HG02938 (cell line): ENCODE results near the gene LYPLAL1.
A peak's percentile ranks its signal among the peaks of the same experiment; 100 is the strongest.
"Not testable (repeated sequence)": the region's sequence is repeated elsewhere in the genome, so short reads cannot be mapped to it uniquely, and the experiment has no call there.

Experiments
- ATAC-seq: cut with Tn5 transposase; IDR thresholded peaks from one replicate; pipeline ENCODE4 v1.9.1; 2021; ENCODE audit warnings: mild to moderate bottlenecking, moderate library complexity; ENCODE audit not compliant: unreplicated experiment

The LYPLAL1 gene

DNA sequence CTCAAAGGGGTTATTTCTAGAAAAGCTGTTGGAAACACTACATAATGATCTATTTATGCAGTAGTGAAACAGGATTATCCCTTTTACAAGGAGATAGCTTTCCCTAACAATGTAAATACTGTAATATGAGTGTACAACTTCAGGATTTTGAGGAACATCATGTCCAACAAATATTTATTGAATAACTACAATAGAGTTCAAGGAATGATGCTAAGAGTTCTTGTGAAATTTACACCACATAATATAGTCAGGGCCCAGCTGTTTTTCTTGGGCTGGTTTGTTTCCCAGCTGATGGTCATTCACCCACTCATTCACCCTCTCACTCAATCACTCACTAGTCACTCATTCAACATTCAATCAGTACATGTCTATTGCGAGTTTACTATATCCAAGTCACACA, 12.3 kb upstream of the LYPLAL1 start:
- no peak for ATAC-seq

DNA sequence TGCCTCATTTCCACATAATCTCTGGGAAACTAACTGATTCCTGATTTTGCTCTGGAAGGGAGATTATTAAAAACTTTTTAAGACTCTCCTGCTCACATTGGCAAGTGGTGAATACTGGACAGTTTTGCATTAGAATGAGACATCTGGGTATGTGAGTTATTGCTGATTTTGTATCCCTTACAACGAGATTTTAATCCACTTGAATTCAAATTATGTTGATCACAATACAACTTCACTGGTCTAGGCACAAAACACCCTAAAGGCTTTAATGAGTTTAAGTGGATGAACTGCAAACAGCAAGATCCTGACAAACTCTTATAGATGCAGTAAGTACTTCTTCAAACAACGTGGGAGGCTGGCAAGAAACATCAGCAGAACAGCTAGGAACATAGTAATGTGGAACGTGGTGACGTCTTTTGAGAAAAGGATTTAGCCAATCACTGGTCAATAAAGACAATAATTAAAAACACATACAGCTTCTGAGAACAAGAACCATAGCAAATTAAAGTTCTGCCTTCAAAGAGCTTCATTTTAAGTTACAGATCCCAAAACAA, 10.2 kb upstream of the LYPLAL1 start:
- ATAC-seq = no peak

DNA sequence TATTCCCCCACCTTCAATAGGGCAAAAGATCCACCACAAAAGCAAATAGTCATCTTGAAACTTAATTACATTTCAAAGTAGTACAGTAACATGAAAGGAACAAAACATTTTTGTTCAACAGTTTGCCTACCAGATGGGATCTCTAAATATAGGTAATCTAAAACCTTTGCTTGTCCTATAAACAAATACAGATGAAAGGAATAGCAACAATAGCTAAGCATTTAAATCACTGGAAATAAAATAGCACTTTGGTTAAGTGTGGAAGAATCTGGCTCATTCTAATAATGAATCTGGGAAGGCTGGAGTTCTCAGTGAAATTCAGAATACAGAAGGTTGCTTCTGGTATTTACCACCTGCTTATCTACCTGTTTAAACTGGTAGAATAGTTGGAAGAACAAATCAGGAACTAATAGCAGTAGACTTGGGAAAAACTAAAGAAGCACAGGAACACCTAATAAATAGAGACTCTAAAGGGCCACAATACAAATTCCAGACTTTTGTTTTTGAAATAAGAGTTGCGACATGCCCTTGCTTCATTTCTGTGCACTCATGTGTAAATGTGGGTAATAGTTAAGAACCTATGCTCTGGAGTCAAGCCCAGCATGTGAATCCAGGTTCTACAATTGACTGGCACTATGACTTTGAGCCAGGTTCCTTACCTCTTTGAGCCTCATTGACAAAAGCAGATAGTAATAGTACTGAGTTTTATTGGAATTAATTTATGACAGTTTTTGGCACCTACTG, 2.3 kb upstream of the LYPLAL1 start:
- ATAC-seq = no peak

DNA sequence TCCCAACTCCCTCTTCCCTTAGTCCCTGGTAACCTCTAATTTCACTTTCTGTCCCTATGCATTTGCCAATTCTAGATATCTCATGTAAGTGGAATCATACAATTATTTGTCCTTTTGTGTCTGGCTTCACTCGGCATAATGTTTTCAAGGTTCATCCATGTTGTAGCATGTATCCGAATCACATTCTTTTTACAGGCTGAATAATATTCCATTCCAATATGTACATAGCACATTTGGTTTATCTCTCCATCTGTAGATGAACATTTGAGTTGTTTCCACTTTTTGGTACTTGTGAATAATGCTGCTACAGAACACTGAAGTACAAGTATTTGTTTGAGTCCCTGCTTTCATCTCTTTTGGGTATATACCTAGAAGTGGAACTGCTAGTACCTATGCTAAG, 857 bp upstream of the LYPLAL1 start:
- no peak for ATAC-seq

DNA sequence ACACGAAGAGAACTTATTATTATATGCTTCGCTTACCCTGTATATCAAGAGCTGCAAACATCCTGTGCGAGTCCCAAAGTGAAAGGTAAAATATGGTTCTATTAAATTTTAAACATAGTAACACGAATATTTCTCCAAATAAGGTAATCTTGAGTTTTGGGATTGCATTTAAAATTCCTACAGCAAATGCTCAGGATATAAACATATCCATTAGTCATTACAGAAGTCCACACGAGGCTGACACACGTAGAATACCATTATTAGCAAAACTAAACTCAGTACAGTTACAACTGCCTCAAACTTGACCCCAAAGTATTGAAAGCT, 282 bp upstream of the LYPLAL1 start:
- peak; percentile 57 for ATAC-seq

DNA sequence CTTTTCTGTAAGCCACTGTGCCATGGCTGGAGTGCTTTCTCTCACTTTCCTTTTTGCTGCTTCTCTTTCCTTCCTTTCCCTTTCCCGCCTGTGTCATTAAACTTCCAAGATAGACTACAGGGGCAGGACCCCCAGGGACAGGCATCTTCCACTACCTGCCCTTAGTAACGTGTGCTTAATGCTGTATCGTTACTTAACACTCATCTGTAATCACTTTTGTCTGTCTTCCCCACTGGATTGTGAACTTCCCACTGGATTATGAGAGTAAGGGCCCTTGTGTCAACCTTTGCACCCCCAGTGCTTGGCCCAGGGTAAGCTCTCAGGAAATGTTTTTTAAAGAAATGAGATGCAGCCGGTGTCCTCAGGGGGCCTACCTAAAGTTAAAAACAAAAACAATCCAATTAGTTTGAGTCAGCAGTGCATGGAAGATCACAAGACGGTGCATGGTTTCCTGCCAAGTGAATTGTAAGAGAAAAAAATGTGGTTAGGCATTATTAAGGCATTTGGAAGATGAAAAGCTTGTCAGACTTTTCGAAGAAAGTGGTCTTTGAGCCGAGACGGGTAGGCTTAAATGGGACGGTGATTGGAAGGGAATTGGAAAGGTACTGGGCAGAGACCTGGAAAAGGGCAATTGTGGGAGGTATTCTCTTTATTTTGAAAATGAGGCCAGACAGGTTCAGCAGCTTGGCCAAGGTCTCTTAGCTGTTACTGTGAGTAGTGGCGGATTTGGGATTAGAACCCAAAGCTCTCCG, 958 bp downstream of the LYPLAL1 start:
- peak; percentile 40 for ATAC-seq

DNA sequence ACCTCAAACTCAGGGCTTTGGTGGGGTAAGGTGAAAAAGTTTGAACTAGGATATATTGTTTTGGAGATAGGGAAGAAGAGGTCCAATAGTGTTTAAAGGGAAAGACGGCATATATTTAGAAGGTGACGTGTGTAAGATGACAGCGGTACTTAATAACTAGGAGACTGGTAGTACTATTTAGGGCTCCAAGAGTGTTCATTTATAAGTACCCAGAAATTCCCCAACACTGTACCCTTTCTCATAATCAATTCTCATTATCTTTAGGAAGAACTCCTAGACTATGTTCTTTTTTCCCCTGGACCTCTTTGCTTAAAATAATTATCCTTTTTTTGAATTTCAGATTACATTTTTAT, 1.5 kb downstream of the LYPLAL1 start:
- ATAC-seq = no peak

DNA sequence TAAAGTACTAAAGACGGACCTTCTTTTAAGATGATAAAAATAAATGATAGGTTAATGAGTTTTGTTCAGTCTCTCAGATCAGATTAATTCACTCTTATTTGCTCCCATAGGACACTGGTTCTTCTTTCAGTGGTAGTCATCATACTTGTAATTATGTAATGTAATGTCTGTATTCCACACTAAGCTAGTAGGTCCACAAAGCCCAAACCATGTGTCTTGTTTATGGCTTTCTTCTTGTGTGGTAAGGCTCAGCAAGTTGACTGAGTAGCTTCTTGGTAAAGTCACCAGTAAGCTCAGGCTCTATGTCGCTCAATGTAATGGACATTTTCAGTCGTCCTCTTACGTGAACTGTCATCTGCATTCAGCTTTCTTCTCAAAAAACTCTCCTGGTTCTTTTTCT, 2.5 kb downstream of the LYPLAL1 start:
- ATAC-seq = no peak

DNA sequence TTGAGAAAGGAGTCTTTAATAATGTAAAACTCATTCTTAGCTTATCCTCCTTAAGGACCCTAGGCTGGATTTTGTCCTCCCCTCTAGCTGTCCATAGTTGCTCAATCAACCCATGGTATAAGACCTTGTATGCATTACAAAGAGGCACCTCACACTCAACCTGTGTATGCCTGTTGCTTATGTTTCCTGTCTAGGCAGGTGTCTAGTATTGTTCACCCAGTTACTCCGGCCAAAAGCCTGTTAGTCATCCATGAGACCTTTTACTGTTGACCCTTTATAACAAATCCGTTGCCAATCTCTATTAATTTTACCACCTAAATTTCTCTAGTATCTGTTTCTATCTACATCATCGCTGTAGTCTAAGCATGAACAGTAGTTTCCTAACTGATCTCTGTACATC, 3.7 kb downstream of the LYPLAL1 start:
- ATAC-seq = peak; percentile 34

DNA sequence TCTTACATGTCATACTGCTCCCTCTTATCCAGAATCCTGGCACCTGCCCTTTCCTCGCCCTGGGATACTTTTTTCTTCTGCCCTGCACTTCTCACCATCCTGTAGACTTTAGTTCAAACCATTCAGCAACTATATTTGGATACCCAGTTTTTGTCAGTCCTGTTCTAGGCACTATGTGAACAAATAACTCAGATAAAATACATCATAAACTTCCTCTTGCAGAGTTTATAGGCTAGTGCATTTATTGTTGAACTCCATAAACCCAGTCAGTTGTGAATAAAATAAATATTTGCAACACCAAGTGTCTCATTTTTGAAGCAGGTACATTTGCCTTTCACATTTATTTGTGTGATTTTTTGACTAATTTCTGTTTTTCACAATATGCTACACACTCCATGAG, 4.3 kb downstream of the LYPLAL1 start:
- no peak for ATAC-seq

DNA sequence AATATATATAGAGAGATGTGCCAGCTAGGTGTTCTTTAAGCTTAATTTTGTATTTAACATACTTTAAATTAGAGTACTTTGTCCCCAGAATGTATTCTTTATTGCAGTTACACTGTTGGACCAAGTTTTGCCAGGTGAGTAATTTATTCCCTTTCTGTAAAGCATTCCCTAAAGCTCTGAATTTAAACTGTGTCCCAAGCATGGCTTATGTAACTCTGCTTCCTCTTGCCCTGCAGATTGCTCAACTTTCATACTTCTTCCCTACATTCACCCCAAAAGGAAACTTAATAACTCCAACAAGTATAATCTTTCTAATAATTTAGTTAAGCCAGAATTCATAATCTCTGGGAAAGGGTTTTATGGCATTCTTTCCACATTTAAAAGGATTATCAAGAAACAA, 5.6 kb downstream of the LYPLAL1 start:
- no peak for ATAC-seq

DNA sequence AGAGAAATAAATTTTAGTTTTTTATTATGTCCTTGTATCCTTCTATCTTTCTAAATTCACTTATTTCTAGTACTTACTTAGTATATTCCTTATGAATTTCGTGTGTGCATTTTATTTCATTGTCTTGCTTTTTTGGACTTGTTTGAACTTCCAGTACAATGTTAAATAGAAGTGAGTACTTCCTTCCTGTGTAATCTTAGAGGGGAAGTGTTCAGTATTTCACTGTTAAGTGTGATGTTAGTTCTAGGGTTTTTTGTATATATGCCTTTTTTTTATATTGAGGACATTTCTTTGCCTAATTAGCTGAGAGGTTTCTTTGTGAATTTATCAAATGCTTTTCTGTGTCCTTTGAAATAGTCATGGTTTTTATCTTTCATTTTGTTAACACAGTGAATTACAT, 10.7 kb downstream of the LYPLAL1 start:
- ATAC-seq = no peak

DNA sequence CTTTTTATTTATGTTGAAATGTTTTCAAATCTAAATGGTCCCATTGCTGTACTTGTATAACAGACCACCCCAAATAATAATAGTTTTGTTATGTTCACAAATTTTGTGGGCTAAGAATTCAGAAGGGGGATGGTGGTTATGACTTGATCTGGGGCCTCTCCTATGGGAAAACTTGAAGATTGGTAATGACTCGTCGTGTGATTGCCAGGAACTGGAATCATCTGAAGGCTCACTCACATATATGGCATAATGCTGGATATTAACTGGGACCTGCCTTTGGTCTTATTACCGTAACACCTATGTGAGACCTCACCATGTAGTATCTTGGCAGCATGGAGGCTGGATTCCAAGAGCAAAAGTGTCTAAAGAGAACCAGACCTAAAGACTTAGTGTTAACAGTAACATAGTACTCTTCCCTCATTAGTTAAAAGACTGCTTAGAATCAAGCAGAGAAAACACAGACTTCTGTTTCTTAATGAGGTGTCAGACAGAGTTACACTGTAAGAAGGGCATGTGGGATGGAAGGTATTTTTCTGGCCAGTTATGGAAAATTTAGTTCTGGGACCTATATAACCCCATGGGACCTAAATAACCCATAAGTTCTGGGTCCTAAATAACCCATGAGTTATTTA, 11.9 kb downstream of the LYPLAL1 start:
- no peak for ATAC-seq

DNA sequence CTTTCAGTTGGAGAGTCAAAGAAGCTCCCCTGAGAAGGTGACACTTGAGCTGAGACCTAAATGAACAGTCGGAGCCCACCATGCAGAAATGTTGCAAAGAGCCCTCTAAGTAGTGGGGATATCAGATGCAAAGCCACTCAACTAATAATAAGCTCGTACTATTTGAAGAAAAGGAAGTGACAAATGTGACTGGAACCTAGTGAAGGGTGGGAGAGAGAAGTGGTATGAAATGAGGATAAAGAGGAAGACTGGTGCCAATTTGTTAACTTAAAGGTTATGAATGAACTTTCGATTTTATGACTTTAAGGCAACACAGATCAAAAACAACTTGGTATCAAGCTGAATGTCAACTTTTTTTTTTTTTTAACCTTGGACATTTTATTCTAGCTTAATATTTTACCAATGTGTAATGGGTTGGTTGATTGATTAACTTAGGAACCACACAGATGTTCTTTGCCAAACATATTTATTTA, 14.7 kb downstream of the LYPLAL1 start:
- peak; percentile 31 for ATAC-seq

DNA sequence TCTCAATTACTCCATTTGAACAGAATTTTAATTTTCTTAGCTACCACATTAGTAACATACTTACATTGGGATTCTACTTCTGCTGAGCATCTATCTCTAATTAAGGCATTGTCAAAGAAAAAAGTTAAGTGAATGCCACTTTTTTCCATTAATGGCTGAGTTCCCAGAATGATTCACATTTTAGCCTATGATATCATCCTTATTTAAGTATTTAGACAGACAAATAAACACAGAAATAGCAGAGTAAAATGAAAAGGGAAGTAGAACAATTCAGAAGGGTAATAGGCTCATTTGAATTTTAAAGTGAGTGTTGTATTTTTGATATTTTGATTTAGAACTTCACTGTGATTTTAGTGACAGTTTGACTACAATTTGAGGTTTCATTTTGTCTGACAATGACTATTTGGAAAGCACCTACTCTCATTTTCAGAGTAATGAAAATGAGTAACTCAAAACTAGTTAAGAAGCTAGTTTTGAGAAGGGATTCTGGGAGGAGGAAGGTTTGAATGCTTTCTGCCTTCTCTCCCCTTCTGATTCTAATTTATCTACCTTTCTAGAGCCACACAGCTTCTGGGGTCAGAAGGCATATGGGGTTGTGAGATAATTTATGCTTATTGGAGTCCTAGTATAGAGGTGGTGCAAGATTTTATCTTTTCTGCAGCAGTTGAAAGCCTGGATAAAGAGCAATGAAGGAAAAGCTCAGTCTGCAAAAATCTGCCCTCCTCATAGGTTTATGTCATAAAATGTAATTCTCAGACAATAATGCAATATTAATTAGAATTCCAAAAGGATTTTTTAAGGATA, 15.5 kb downstream of the LYPLAL1 start:
- peak; percentile 70 for ATAC-seq

DNA sequence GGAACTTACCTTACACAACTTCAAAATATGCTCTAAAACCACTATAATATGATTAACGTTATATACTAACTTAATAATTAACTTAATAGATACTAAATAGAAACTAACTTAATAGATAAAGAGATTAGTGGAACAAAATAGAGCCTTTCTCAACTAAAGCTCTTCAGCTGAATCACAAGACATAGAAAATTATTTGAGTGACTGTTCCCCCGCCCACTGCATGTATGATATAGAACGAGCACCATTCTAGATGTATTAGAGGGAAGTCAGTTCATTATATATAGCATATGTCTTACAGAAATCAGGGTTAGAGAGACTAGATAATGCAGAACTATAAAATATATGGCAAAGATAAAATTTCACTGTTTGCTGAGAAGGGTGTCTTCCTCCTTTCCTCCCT, 16.3 kb downstream of the LYPLAL1 start:
- ATAC-seq = no peak

DNA sequence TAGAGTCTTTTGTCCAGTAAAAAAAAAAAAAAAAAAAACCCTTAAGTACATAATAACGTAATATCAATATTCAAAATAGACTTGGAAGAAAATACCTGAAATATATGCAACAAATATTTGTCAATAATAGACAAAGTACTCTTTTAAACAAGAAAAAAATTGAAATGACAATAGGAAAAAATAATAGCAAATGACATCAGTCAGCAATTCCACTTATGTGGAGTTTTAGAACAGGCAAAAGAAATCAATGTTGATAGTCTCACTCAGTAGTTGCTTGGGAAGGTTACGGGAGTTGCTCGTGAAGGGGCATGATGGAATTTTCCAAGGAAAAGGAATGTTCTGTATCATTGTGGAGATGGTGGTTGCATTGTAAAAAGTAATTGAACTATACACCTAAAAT, 16.9 kb downstream of the LYPLAL1 start:
- no peak for ATAC-seq

DNA sequence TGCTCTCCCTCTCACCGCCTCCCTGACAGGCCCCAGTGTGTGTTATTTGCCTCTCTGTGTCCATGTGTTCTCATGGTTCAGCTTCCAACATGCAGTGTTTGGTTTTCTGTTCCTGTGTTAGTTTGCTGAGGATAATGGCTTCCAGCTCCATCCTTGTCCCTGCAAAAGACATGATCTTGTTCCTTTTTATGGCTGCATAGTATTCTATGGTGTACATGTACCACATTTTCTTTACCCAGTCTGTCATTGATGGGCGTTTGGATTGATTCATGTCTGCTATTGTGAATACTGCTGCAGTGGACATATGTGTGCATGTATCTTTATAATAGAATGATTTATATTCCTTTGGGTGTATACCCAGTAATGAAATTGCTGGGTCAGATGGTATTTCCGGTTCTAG, 22.2 kb downstream of the LYPLAL1 start:
- ATAC-seq = not testable (repeated sequence)

DNA sequence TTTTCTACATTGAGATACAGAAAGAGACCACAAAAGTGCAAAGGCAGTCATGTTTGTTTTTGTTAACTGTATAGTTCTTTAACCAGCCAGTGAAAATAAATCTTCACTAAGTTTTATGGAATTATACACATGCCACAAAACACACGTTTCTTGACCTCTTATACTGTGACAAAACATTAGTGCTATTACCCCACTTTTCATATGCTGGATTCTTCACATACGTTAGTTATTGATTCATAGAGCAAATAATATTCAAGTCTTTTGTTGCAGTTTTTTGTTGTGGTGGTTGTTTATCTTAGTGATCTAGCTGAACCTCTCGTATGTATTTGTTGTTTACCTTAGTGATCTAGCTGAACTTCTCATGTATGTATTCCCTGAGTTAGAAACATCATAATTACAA, 28.0 kb downstream of the LYPLAL1 start:
- ATAC-seq = no peak

DNA sequence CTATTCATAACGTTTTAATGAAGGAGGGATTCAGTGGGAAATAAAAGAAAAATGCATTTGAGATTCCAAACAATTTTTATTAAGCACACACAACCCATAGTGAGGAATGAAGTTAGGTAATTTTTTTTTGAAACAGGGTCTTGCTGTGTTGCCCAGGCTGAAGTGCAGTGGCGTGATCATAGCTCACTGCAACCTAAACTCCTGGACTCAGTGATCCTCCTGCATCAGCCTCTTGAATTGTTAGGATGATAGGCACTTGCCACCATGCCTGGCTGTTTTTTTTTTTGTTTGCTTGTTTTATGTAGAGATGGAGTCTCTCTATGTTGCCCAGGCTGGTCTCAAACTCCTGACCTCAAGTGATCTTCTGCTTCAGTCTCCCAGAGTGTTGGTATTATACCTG, 28.9 kb downstream of the LYPLAL1 start:
- no peak for ATAC-seq

DNA sequence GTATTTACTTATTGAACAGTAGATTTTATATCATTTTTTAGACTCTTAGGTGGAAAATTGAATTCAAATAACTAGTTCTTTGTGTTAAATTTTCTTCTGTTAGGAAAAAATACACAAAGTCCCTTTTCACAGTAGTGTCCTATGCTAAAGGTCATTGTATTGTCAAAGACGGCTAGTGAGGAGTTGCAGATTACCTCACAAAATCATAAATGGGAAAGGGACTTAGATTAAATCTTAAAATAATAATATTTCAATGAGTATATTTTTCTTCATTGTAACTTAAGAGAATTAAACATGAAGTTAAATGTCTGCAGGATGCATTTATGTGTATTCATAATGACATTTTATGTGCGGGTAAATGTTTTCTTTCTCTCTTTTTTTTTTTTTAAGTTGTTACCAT, 32.7 kb downstream of the LYPLAL1 start:
- ATAC-seq = no peak
